Forelimb muscle (tissue), 1 donor: ENCODE results near the gene ISOC1. TPM values are rescaled to one million over a fixed set of nuclear protein-coding genes. Genes with fewer than 3 reads are reported as not detected.

ENCODE experiments used
- DNase-seq: peaks from one replicate; pipeline ENCODE4 v3.0.0-alpha.2; 2013; ENCODE audit warnings: low read depth
- polyA plus RNA-seq: library from polyadenylated mRNA; unstranded; fragments of 120-200 nt; gene quantifications from one replicate; pipeline ENCODE4 v1.2.1, GENCODE V29; 2013; ENCODE audit not compliant: insufficient read length

ISOC1 gene
- polyA plus RNA-seq, 1 donor = 24.8 TPM

GRCh38 chr5:129094924-129095899 lies 663 bp downstream of the ISOC1 start:
- no peak for DNase-seq

DNA sequence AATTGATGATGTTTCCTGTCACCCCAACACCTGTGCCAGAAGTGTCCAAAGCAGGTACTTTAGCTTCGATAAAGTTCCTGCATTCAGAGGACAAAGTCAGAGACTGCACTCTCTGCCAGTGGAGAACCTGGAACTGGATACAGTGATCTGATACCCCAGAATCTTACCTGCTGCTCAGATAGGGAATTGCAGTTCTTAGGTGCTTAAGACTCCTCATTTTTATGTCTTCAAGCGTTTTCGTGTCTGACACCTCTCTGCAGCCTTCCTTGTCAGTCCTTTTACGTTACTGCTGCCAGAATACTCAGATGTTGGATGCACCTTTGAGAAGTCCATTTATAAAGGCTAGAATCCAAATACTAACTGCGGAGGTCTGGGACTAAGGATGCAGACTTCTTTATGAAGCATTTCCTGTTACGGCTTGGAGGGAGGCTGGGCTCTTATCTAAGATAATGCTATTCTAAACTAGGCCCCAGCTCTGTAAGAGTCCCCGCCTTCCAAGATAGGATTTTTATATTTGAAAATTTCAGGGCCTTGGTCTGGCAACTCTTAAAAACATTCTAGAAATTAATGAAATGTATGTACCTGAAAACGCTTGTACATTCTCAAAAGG lies 1.9 kb downstream of the ISOC1 start:
- no peak for DNase-seq

DNA sequence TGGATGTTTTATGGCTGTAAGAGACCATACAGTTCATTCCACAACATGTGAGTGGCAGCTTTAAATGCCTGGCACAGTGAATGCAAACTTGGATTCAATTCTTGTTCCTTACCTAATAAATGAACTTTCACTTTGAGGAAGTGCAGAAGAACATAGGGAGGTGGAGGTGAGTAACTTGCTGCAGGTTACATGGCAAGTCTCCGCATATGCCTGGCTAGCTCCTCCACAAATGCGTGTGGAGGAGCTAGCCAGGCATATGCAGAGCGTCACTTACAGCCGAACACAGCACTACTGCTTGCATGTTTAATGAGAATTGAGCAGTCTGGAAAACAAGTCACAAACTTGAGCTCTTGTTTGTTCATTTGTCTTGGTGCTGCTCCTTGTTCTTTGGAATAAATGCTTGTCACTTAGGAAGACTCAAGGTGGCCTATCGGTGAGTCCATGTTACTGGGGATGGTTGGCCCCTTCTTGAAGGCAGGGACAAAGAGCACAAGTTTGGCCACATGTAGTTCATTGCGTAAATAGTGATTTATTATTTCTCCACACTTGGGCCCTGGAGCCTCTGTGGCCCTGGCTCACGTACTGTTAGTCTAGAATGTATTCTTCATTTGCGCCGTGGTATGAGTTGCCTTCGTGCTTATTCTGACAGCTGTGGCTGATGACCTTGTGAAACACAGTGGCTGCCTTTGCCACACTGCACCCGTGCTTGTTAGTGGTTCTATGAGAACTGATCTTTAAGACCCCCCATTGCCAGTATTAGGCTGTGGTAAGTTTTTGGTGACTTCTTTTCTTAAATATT lies 3.1 kb downstream of the ISOC1 start:
- no peak for DNase-seq

DNA sequence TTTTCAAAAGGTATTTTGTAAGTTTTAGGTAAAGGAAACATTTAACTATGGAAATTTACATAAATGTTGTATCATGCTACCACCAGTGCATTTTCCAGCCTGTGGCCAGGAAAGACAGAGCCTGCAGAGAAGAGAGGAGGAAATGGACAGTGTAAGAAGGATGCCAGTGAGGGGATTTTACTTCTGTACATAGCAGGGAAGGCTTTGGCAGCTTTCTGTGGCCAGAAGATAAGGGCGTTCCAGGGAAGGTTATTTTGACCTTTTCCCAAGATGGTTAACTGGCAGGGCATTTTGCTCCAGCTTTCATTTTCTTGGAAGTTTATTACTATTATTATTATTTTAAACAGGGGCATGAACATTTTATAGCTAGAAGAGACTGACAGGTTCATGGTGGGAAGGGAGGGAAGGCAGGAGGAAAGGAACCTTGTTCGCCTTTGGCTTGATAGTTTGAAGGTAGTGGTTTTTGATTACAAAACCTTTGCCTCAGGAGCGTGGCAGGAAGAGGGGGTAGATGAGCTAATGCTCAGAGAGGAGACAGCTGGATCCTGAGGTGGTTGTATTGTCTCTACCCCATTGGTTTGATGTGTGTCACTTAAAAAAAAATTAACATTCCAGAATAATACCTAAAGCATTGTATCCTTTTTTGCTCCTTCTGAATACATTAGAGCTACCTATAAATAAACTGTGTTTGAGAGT lies 4.1 kb downstream of the ISOC1 start:
- DNase-seq = no peak

DNA sequence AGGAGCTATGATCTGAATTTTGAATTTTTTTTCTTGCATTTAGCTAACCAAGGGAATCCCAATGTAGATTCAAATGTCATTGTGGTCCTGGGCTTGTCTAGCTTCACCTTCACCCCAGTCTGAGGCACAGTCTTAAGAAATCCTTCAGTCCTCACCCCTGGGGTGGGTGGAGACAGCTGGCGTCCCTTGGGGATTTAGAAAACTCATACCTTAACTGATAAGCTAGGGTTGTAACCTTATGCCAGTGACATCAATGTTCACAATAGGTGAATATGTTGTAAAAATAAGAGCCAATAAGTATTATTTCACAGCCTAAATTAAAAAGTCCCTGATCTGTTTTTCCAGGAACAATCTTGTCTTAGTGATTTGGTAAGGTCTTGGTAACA lies 4.6 kb downstream of the ISOC1 start:
- no peak for DNase-seq

- DNase-seq = no peak
Measured at GRCh38 chr5:129101794-129102193, 7.2 kb downstream of the ISOC1 start.

- no peak for DNase-seq
Measured at GRCh38 chr5:129103397-129103796, 8.8 kb downstream of the ISOC1 start.

- no peak for DNase-seq
Measured at GRCh38 chr5:129104915-129105455, 10.4 kb downstream of the ISOC1 start.

DNA sequence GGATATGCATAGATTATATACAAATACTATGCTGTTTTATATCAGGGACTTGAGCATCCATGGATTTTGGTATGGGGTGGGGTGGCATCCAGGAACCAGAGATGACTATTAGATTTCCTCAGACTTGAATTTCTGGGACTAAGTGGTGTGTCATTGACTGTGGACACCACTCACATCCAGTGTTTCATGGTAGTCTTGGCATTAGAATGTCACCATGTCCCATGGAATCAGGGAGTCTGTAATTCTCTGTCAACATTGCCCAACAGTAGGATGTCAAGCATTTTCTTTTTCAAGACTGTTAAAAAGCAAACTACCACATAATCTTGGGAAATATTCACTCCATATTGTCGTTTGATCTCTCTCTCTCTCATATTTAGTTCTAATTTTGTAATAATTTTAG lies 13.1 kb downstream of the ISOC1 start:
- no peak for DNase-seq

DNA sequence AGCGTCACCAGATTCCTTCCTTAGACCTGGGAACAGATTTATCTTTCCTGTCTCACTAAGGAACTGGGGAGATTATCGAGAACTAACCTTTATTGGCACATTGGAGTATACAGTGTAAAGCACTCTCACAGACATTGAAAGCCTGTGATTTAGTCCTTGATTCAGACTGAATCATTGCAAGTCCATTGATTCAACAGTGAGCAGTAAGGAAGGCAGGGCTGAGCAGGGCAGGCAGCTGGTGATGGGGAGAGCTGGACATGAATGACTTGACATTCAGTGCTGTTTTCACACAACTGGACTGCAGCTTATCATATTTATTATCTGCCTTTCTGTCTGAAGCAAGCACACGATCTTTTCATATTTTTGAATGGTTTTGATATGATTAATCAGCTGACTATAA lies 16.2 kb downstream of the ISOC1 start:
- no peak for DNase-seq

GRCh38 chr5:129111351-129111750 lies 16.8 kb downstream of the ISOC1 start:
- no peak for DNase-seq

- no peak for DNase-seq
Measured at GRCh38 chr5:129112295-129112694, 17.7 kb downstream of the ISOC1 start.

DNA sequence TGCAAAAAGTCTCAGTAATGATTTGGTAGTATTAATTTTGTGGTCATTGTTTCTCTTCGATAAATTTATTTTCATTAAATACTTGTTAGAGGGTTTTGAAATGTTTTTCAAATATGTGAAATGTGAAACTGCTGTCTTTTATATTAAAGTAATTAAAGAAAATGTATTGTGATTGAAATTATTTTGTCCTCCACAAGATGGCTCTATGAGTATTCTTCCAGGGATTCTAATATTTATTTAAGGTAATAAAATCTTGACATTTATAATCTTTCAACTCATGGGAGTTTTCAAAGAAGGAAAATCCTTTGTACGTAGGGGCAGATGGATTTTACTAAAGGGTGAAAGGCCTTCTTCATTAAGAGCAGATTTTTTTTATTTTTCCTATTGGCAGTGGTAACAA lies 19.3 kb downstream of the ISOC1 start:
- no peak for DNase-seq

DNA sequence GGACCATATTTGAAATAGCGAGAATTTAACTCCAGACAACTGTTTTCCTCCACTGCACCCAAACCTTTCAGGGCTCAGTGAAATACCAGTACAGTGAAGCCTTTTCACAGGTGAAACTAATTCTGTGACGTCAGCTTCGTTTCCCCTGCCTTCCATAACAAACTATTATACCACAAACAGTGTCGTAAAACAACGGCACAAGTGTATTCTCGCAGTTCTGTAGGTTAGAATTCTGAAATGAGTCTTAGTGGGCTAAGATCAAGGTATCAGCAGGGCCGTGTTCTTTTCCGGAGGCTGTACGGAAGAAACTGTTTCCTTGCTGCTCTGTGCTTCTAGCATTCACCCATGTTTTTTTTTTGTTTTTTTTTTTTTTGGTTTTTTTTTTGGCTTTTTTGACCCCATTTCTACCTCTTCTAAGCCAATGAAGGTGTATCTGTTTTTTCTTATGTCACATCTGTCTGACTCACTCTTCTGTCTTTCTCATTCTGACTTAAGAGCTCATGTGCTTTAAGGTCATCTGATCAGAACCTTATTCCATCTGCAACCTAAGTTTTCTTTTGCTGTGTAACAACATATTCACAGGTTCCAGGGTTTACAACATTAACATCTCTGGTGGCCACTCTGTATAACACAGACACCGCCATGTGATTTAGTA lies 20.1 kb downstream of the ISOC1 start:
- DNase-seq = no peak

- no peak for DNase-seq
Measured at GRCh38 chr5:129115680-129116079, 21.1 kb downstream of the ISOC1 start.

GRCh38 chr5:129116797-129117196 lies 22.2 kb downstream of the ISOC1 start:
- DNase-seq = no peak

DNA sequence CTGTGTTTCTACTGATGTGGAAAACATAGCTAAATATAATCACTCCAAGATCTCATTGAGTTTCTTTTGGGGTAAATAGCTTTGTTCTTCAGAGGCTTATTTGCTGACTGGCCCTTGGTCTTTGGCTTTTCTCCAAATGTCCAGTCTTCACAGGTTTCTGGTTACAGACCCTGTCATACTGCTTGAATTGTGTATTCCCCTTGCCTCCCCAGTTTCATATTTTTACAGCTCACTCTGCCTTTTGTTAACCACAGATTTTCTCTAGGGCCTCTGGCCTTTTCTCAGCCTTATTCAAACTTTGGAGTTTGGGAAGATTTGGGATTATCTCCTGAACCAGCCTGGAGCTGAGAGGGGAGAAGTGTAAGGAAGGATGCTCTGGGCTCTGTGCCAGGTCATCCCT lies 23.9 kb downstream of the ISOC1 start:
- no peak for DNase-seq

GRCh38 chr5:129118826-129119225 lies 24.3 kb downstream of the ISOC1 start:
- no peak for DNase-seq

GRCh38 chr5:129120158-129120581 lies 25.6 kb downstream of the ISOC1 start:
- no peak for DNase-seq

DNA sequence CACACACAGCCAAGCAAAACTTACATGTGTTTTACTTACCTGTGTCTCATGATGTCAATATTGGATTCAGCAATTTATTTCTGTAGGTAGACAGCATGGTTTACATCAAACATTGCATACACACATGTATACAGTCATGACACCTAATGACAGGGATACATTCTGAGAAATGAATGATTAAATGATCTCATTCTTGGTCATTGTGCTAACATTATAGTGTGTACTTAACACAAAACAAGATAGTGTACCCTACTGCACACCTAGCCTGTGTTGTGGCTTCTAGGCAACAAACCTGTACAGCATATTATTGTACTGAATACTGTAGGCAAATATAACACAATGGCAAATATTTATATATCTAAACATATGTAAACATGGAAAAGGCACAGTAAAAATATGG lies 28.0 kb downstream of the ISOC1 start:
- no peak for DNase-seq

DNA sequence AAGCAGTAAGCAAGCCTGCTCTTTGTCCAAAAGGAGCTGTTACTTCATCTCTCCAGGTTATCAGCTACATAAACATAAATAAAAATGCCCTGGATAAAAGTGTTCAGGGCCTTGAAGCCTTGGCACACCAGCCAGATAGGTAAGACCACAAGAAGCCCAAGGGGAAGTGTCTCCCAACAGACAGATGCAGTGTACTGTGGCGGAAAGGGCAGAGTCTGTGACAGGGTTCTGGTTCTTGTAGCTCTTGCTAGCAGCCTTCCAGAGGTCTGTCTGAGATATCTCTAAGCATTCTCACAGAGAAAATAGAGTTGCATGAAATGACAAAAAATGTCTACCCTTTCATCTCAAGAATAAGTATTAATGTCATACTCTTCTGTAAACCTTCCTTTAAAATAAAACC lies 30.1 kb downstream of the ISOC1 start:
- no peak for DNase-seq
